HepG2 (cell line): Measurements from ENCODE around the gene BLOC1S1. TPM values are rescaled to one million over a fixed set of nuclear protein-coding genes. Genes with fewer than 3 reads are reported as not detected.

Source experiments
- RXRA ChIP-seq: sonication (generic); formaldehyde crosslinking; IDR thresholded peaks from 2 replicates; pipeline ENCODE4 v1.5.1; 2020; ENCODE audit warnings: missing genetic modification reagents
- SALL2 ChIP-seq: sonication (generic); formaldehyde crosslinking; IDR thresholded peaks from 2 replicates; pipeline ENCODE4 v1.8.1; 2023; ENCODE audit warnings: mild to moderate bottlenecking, missing genetic modification reagents, inconsistent platforms
- SOX13 ChIP-seq, 3 experiments: fragments of 450-650 bp in 1 of 3; sonication (generic) in 1 of 3; formaldehyde crosslinking in 1 of 3; IDR thresholded peaks in 2 of 3; conservative IDR thresholded peaks in 1 of 3; 2 replicates each; pipeline versions ENCODE4 v1.5.0 to v1.6.1; 2016 to 2020; ENCODE audit warnings: antibody characterized with exemption in 1 of 3, mild to moderate bottlenecking in 1 of 3, missing compliant biosample characterization in 1 of 3, missing genetic modification reagents in 1 of 3, moderate library complexity in 1 of 3
- ZKSCAN8 ChIP-seq: IDR thresholded peaks from 2 replicates; pipeline ENCODE4 v1.6.1; 2016; ENCODE audit warnings: borderline replicate concordance, missing genetic modification reagents, missing compliant biosample characterization
- ZNF251 ChIP-seq: sonication (generic); formaldehyde crosslinking; IDR thresholded peaks from 2 replicates; pipeline ENCODE4 v1.9.0; 2021; ENCODE audit warnings: mild to moderate bottlenecking, missing genetic modification reagents
- ZNF430 ChIP-seq: sonication (generic); formaldehyde crosslinking; IDR thresholded peaks from 2 replicates; pipeline ENCODE4 v1.9.0; 2021; ENCODE audit warnings: mild to moderate bottlenecking, missing genetic modification reagents
- ZNF451 ChIP-seq: sonication (generic); formaldehyde crosslinking; IDR thresholded peaks from 2 replicates; pipeline ENCODE4 v1.5.0; 2020; ENCODE audit warnings: mild to moderate bottlenecking, missing genetic modification reagents
- ZNF709 ChIP-seq: sonication (generic); formaldehyde crosslinking; IDR thresholded peaks from 2 replicates; pipeline ENCODE4 v1.5.0; 2020; ENCODE audit warnings: mild to moderate bottlenecking, missing genetic modification reagents
- ZNF720 ChIP-seq: sonication (generic); formaldehyde crosslinking; IDR thresholded peaks from 2 replicates; pipeline ENCODE4 v1.4.0; 2020; ENCODE audit warnings: missing genetic modification reagents
- ZNF792 ChIP-seq: IDR thresholded peaks from 2 replicates; pipeline ENCODE4 v1.6.1; 2016
- polyA plus RNA-seq, 8 experiments: library from polyadenylated mRNA; depleted of rRNA in 3 of 8; stranded (reverse) in 7 of 8; unstranded in 1 of 8; fragments of >200 nt; fragmentation: Illumina TruSeq in 4 of 8; extraction: Trizol in 4 of 8; gene quantifications; 2 replicates each; pipeline versions ENCODE4 v1.2.1 to v1.2.3, GENCODE V29; 2011 to 2016; ENCODE audit warnings: low read depth in 4 of 8, missing spikeins in 1 of 8, mixed read lengths in 1 of 8; ENCODE audit not compliant: insufficient read depth in 1 of 8
- total RNA-seq, 5 experiments: library from RNA; depleted of rRNA; stranded (reverse); fragments of >200 nt; fragmentation: Illumina TruSeq; extraction: Trizol; gene quantifications; 2 replicates each; pipeline ENCODE4 v1.2.3, GENCODE V29; 2016; ENCODE audit warnings: low read depth in 1 of 5
- TF ChIP-seq, protein P1 (sequence below): sonication (generic); formaldehyde crosslinking; IDR thresholded peaks from 2 replicates; pipeline ENCODE4 v1.5.0; 2020; ENCODE audit warnings: mild to moderate bottlenecking, missing genetic modification reagents
- TF ChIP-seq, protein P2 (sequence below): sonication (generic); formaldehyde crosslinking; IDR thresholded peaks from 2 replicates; pipeline ENCODE4 v1.8.0; 2022; ENCODE audit warnings: missing genetic modification reagents, mild to moderate bottlenecking, inconsistent platforms, borderline replicate concordance
- TF ChIP-seq, protein P3 (sequence below): IDR thresholded peaks from 2 replicates; pipeline ENCODE4 v1.6.1; 2016; ENCODE audit warnings: missing biosample characterization, missing genetic modification reagents, low read depth
- TF ChIP-seq, protein P4 (sequence below): IDR thresholded peaks from 2 replicates; pipeline ENCODE4 v1.6.1; 2016; ENCODE audit warnings: low read depth
- TF ChIP-seq, protein P5 (sequence below): IDR thresholded peaks from 2 replicates; pipeline ENCODE4 v1.6.1; 2016
- TF ChIP-seq, protein P6 (sequence below): IDR thresholded peaks from 2 replicates; pipeline ENCODE4 v1.6.1; 2018; ENCODE audit warnings: missing genetic modification reagents, mild to moderate bottlenecking, missing compliant biosample characterization

Gene BLOC1S1
- total and polyA plus RNA-seq, 2 of the 13 experiments (the other 11 are each of a cell fraction or from before 2014, with no cell fraction given), result 55.1 to 95.3 TPM

DNA sequence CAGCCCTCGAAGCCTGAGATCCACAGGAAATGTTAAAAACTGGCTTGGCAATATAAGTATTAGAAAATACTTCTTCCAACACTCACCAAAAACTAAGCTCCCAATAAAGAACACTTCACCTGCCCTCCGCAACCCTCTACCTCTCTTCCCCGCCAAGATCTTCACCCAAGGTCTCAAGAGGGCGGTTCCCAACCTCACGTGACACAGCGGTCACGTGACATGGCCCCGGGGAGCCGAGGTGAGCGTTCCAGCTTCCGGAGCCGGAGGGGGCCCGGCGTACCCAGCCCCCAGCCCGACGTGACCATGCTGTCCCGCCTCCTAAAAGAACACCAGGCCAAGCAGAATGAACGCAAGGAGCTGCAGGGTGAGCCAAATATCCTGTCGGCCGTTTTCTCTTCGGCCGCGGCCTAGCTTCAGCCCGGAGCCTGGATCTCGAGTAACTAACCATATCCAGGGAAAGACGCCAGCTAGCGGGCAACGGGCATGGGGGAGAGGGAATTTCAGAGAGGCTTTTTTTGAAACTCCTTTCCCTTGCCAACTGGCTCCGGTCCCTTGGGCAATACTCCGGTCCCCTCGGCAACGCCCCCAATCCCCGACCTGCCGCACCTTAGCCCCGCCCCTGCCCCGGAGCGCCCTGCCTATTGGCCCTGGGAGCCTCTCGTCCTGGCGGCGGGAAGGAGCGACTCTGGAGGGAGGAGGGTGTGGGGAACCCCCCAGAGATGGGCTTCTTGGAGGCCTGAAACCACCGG, at the start of gene BLOC1S1 (continued):
- TF ChIP-seq ZNF720 (CRISPR knock-in tag) (no peak), SALL2 (CRISPR knock-in tag) (no peak; the same call in 1 of the 2 replicates), ZNF251 (CRISPR knock-in tag) (no peak), SOX13 (IDR thresholded peaks at IDR 0.05) (no peak), SOX13 (CRISPR knock-in tag; conservative IDR thresholded peaks at IDR 0.05 in 1 of 2, IDR thresholded peaks at IDR 0.05 in 1 of 2) (peak in 1 of 2 experiments; percentile 74; a peak in 2 of 4 replicates), ZNF709 (CRISPR knock-in tag) (0 out of 2 replicates have a peak, but pooled peaks have one; percentile 45), ZNF451 (CRISPR knock-in tag) (no peak; the same call in 1 of the 2 replicates), ZNF430 (CRISPR knock-in tag) (no peak), RXRA (peak; percentile 61; the same call in 1 of the 2 replicates), ZKSCAN8 (0 out of 2 replicates have a peak, but pooled peaks have one; percentile 54), ZNF792 (CRISPR knock-in tag) (peak; percentile 52; the same call in 1 of the 2 replicates)
- TF ChIP-seq, protein P1, sequence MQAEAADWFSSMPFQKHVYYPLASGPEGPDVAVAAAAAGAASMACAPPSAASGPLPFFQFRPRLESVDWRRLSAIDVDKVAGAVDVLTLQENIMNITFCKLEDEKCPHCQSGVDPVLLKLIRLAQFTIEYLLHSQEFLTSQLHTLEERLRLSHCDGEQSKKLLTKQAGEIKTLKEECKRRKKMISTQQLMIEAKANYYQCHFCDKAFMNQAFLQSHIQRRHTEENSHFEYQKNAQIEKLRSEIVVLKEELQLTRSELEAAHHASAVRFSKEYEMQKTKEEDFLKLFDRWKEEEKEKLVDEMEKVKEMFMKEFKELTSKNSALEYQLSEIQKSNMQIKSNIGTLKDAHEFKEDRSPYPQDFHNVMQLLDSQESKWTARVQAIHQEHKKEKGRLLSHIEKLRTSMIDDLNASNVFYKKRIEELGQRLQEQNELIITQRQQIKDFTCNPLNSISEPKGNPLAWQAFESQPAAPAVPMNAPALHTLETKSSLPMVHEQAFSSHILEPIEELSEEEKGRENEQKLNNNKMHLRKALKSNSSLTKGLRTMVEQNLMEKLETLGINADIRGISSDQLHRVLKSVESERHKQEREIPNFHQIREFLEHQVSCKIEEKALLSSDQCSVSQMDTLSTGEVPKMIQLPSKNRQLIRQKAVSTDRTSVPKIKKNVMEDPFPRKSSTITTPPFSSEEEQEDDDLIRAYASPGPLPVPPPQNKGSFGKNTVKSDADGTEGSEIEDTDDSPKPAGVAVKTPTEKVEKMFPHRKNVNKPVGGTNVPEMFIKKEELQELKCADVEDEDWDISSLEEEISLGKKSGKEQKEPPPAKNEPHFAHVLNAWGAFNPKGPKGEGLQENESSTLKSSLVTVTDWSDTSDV, result no peak
- TF ChIP-seq, protein P2, sequence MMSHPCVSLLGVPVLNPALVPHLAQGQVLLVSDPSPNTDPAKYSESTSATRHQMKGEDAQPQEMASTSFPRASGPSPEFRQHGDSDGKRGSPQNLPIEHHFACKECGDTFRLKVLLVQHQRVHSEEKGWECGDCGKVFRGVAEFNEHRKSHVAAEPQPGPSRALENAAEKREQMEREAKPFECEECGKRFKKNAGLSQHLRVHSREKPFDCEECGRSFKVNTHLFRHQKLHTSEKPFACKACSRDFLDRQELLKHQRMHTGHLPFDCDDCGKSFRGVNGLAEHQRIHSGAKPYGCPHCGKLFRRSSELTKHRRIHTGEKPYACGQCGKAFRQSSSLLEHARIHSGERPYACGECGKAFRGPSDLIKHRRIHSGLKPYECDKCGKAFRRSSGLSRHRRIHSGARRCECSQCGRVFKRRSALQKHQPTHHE (CRISPR knock-in tag), result no peak
- TF ChIP-seq, protein P3, sequence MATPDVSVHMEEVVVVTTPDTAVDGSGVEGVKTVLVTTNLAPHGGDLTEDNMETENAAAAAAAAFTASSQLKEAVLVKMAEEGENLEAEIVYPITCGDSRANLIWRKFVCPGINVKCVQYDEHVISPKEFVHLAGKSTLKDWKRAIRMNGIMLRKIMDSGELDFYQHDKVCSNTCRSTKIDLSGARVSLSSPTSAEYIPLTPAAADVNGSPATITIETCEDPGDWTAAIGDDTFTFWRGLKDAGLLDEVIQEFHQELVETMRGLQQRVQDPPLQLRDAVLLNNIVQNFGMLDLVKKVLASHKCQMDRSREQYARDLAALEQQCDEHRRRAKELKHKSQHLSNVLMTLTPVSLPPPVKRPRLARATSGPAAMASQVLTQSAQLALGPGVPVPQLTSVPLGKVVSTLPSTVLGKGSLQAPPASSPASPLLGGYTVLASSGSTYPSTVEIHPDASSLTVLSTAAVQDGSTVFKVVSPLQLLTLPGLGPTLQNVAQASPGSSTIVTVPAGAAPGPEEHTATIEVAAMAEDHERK (CRISPR knock-in tag), result 0 out of 2 replicates have a peak, but pooled peaks have one; percentile 30
- TF ChIP-seq, protein P4, sequence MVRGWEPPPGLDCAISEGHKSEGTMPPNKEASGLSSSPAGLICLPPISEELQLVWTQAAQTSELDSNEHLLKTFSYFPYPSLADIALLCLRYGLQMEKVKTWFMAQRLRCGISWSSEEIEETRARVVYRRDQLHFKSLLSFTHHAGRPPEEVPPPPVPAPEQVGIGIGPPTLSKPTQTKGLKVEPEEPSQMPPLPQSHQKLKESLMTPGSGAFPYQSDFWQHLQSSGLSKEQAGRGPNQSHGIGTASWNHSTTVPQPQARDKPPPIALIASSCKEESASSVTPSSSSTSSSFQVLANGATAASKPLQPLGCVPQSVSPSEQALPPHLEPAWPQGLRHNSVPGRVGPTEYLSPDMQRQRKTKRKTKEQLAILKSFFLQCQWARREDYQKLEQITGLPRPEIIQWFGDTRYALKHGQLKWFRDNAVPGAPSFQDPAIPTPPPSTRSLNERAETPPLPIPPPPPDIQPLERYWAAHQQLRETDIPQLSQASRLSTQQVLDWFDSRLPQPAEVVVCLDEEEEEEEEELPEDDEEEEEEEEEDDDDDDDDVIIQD (CRISPR knock-in tag), result peak; percentile 48; the same call in 1 of the 2 replicates
- TF ChIP-seq, protein P5, sequence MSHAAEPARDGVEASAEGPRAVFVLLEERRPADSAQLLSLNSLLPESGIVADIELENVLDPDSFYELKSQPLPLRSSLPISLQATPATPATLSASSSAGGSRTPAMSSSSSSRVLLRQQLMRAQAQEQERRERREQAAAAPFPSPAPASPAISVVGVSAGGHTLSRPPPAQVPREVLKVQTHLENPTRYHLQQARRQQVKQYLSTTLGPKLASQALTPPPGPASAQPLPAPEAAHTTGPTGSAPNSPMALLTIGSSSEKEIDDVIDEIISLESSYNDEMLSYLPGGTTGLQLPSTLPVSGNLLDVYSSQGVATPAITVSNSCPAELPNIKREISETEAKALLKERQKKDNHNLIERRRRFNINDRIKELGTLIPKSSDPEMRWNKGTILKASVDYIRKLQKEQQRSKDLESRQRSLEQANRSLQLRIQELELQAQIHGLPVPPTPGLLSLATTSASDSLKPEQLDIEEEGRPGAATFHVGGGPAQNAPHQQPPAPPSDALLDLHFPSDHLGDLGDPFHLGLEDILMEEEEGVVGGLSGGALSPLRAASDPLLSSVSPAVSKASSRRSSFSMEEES (CRISPR knock-in tag), result peak; percentile 94
- TF ChIP-seq, protein P6, sequence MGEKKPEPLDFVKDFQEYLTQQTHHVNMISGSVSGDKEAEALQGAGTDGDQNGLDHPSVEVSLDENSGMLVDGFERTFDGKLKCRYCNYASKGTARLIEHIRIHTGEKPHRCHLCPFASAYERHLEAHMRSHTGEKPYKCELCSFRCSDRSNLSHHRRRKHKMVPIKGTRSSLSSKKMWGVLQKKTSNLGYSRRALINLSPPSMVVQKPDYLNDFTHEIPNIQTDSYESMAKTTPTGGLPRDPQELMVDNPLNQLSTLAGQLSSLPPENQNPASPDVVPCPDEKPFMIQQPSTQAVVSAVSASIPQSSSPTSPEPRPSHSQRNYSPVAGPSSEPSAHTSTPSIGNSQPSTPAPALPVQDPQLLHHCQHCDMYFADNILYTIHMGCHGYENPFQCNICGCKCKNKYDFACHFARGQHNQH, result peak; percentile 77; the same call in 1 of the 2 replicates
